Natural killer cell (primary cell): ENCODE data around the gene MARCHF4. TPM values are rescaled to one million over a fixed set of nuclear protein-coding genes. Genes with fewer than 3 reads are reported as not detected.

Experiments
- ATAC-seq, 3 donors: fragments of 150-1000 bp in 2 of 3; fragments of 200-7000 bp in 1 of 3; cut with Tn5 transposase; 1 replicate in 1 of 3; 2 replicates in 2 of 3; pipeline ENCODE4 v1.10.0; 2021; ENCODE audit warnings: mild to moderate bottlenecking in 2 of 3, moderate library complexity in 2 of 3
- DNase-seq, 2 donors: peaks; one replicate each; pipeline versions ENCODE4 v3.0.0 to v3.0.0-alpha.2; 2013 to 2021; ENCODE audit warnings: mixed read lengths in 1 of 2
- H3K27ac ChIP-seq: one replicate; pipeline ENCODE4 v1.5.1; 2013; ENCODE audit warnings: mild to moderate bottlenecking, low read length
- H3K27me3 ChIP-seq: one replicate; pipeline ENCODE4 v1.6.1; 2013; ENCODE audit warnings: low read length; ENCODE audit not compliant: control insufficient read depth, insufficient read depth
- H3K36me3 ChIP-seq: one replicate; pipeline ENCODE4 v1.6.1; 2013; ENCODE audit warnings: low read length; ENCODE audit not compliant: control insufficient read depth, insufficient read depth
- H3K4me1 ChIP-seq: one replicate; pipeline ENCODE4 v1.6.1; 2013; ENCODE audit warnings: low read length; ENCODE audit not compliant: control insufficient read depth, insufficient read depth
- H3K4me3 ChIP-seq: one replicate; pipeline ENCODE4 v1.5.1; 2013; ENCODE audit warnings: low read length
- H3K9me3 ChIP-seq: one replicate; pipeline ENCODE4 v1.6.1; 2013; ENCODE audit warnings: low read length; ENCODE audit not compliant: control insufficient read depth, insufficient read depth
- H3K27ac Mint-ChIP-seq, 2 donors: one replicate each; pipeline ENCODE4 v1.8.0; 2022; ENCODE audit warnings: mild to moderate bottlenecking in 2 of 2, mixed read lengths in 2 of 2, moderate library complexity in 1 of 2
- H3K27me3 Mint-ChIP-seq, 2 donors: one replicate each; pipeline ENCODE4 v1.8.0; 2022; ENCODE audit warnings: low read depth in 2 of 2, mixed read lengths in 2 of 2
- H3K36me3 Mint-ChIP-seq: one replicate; pipeline ENCODE4 v1.8.0; 2022; ENCODE audit warnings: mixed read lengths
- H3K4me1 Mint-ChIP-seq, 2 donors: one replicate each; pipeline ENCODE4 v1.8.0; 2022; ENCODE audit warnings: mixed read lengths in 2 of 2
- H3K4me3 Mint-ChIP-seq: one replicate; pipeline ENCODE4 v1.8.0; 2022; ENCODE audit warnings: mild to moderate bottlenecking, moderate library complexity, mixed read lengths
- H3K9me3 Mint-ChIP-seq, 2 donors: one replicate each; pipeline ENCODE4 v1.8.0; 2022; ENCODE audit warnings: mixed read lengths in 2 of 2
- WGBS: methylation state at CpG from one replicate; pipeline ENCODE4 v1.1.7; 2013; ENCODE audit warnings: missing lambda C conversion rate; ENCODE audit not compliant: insufficient coverage; 5-methylcytosine and 5-hydroxymethylcytosine counted together
- intact Hi-C: fragments of 100-400 bp; cut with micrococcal nuclease; formaldehyde crosslinking; loops from one replicate; pipeline ENCODE4 v1.14.2; 2022
- total RNA-seq, 4 donors: library from RNA; stranded (reverse); fragments of 120-200 nt in 1 of 4; gene quantifications; one replicate each; pipeline versions ENCODE4 v1.2.3 to v1.2.4, GENCODE V29; 2013 to 2022
- TF ChIP-seq, protein P1 (sequence below): fragments of 200-600 bp; IDR thresholded peaks from one replicate; pipeline ENCODE4 v1.8.0; 2022; ENCODE audit warnings: antibody characterized with exemption

The MARCHF4 gene
- total RNA-seq, 3 donors from 2014 or later (not counting 1 experiment from before 2014, with no cell fraction given), result not detected

DNA sequence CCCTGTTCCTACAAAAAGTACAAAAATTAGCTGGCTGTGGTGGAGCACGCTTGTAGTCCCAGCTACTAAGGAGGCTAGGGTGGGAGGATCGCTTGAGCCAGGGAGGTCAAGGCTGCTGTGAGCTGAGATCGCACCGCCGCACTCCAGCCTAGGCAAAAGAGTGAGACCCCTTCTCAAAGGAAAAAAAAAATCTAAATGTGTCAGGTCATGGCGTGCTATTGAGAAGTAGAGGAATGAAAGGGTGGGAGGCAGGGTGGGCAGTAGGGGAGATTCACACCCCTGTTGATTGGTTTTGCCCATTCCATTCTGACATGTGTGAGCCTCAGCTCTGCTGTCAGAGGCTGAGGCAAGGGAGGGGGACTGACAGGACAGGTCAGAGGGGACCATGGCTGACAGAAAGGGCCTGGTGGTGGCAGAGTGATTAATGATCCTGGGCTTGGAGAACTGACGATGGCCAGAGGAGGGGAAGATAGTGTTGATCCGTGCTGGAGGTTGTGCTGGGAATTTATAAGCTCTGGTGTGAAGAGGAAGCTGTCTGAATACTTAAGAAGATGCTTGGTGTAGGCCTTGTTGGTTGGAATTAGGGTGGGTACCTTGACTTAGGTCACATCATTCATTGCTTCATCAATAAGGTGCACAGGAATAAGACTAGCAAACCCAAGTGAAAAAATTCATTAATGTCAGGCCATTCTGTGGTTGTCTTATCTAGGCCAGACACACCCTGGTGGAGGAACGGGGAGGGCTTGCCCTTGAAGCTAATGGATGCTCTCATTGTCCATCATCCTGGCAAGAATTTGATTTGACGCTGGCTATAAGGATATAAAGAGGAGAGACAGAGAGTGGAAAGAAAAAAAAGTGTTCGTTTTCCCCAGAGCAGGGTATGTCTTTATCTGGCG, 20.9 kb upstream of the MARCHF4 start:
- H3K4me3 Mint-ChIP-seq, result no peak overlapping the region
- H3K36me3 Mint-ChIP-seq, result no peaks in the 10 kb centered on the region
- no peak overlapping the region for H3K27ac Mint-ChIP-seq
- Histone ChIP-seq H3K4me1 (peaks cover 4% of the 10 kb centered on the region), H3K9me3 (no peaks in the 10 kb centered on the region), H3K27me3 (no peaks in the 10 kb centered on the region), H3K27ac (no peak overlapping the region), H3K36me3 (no peaks in the 10 kb centered on the region), H3K4me3 (no peak overlapping the region)
- H3K9me3 Mint-ChIP-seq, result no peaks in the 10 kb centered on the region
- peaks cover 13 to 15% of the 10 kb centered on the region in 2 donors for H3K4me1 Mint-ChIP-seq
- intact Hi-C loops, result no loop called here
- peaks cover 7 to 8% of the 10 kb centered on the region in 2 donors for H3K27me3 Mint-ChIP-seq
- WGBS, result 85% methylated on average over 12 of the region's 12 CpGs
- no peak for DNase-seq
- ATAC-seq, result no peak
- TF ChIP-seq, protein P1, sequence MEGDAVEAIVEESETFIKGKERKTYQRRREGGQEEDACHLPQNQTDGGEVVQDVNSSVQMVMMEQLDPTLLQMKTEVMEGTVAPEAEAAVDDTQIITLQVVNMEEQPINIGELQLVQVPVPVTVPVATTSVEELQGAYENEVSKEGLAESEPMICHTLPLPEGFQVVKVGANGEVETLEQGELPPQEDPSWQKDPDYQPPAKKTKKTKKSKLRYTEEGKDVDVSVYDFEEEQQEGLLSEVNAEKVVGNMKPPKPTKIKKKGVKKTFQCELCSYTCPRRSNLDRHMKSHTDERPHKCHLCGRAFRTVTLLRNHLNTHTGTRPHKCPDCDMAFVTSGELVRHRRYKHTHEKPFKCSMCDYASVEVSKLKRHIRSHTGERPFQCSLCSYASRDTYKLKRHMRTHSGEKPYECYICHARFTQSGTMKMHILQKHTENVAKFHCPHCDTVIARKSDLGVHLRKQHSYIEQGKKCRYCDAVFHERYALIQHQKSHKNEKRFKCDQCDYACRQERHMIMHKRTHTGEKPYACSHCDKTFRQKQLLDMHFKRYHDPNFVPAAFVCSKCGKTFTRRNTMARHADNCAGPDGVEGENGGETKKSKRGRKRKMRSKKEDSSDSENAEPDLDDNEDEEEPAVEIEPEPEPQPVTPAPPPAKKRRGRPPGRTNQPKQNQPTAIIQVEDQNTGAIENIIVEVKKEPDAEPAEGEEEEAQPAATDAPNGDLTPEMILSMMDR, result no peak

DNA sequence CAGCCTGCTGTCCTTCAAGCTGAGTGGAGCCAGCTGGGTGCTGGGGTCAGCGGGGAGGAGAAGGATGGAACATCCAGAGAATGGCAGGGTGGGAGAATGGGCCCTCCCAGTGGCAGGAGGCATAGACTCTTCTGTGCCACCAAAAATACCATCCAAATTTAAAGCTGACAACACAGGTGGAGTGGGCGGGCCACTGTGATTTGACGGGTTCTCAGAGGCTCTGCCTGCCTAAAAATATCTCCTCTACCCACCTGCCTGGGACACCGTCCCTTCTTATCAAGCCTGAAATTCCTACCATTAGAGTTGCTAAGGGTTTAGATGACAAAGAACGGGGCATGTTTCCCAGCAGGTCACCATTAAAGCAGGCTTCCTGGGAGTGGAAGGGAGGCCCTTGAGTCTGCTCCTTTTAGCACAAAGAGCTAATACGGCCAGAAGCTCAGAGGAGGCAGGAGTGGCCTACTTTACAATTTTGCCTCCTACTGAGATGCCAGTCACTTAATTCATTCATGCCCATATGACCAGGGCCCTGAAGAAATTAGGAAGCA, 19.8 kb upstream of the MARCHF4 start:
- H3K27ac Mint-ChIP-seq, result no peak overlapping the region
- peaks cover 13 to 21% of the 10 kb centered on the region in 2 donors for H3K4me1 Mint-ChIP-seq
- H3K4me1 ChIP-seq, result peaks cover 4% of the 10 kb centered on the region
- ATAC-seq, result no peak
- no peak overlapping the region for H3K4me3 ChIP-seq
- H3K27me3 Mint-ChIP-seq, result peaks cover 7 to 8% of the 10 kb centered on the region in 2 donors
- H3K4me3 Mint-ChIP-seq, result no peak overlapping the region
- 91% methylated on average over 5 of the region's 6 CpGs for WGBS
- no peaks in the 10 kb centered on the region for H3K36me3 Mint-ChIP-seq
- no peaks in the 10 kb centered on the region for H3K36me3 ChIP-seq
- intact Hi-C loops, result no loop called here
- DNase-seq, result no peak
- H3K9me3 Mint-ChIP-seq, result no peaks in the 10 kb centered on the region
- H3K27ac ChIP-seq, result no peak overlapping the region
- H3K9me3 ChIP-seq, result no peaks in the 10 kb centered on the region
- H3K27me3 ChIP-seq, result no peaks in the 10 kb centered on the region
- TF ChIP-seq, protein P1, result no peak

DNA sequence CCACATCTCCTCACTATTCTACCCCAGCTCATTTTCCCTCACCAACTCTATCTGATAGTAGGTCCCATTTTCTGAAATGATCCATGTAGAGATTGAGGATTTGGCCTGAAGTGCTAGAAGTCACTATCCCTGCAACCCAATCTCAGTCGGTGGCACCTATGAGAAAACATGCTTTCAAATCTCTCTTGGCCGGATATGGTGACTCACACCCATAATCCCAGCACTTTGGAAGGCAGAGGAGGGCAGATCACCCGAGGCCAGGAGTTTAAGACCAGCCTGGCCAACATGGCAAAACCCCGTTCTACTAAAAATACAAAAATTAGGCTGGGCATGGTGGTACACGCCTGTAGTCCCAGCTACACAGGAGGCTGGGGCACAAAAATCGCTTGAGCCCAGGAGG, 19.1 kb upstream of the MARCHF4 start:
- ATAC-seq, result no peak
- Histone ChIP-seq H3K27me3 (no peaks in the 10 kb centered on the region), H3K4me1 (peaks cover 4% of the 10 kb centered on the region), H3K9me3 (no peaks in the 10 kb centered on the region), H3K4me3 (no peak overlapping the region), H3K36me3 (no peaks in the 10 kb centered on the region), H3K27ac (no peak overlapping the region)
- intact Hi-C loops, result no loop called here
- no peak for DNase-seq
- Mint-ChIP-seq H3K9me3 (no peaks in the 10 kb centered on the region), H3K4me3 (no peak overlapping the region), H3K27ac (no peak overlapping the region), H3K27me3 (peaks cover 7 to 8% of the 10 kb centered on the region in 2 donors), H3K4me1 (peaks cover 13 to 21% of the 10 kb centered on the region in 2 donors), H3K36me3 (no peaks in the 10 kb centered on the region)
- TF ChIP-seq, protein P1, result no peak
- 94% methylated on average over 6 of the region's 6 CpGs for WGBS
